HepG2 (cell line): Measurements from ENCODE around the gene PCED1B.

ENCODE experiments used
- BCL6 ChIP-seq: IDR thresholded peaks from 2 replicates; pipeline ENCODE4 v1.6.1; 2016; ENCODE audit warnings: missing genetic modification reagents, missing compliant biosample characterization
- KLF6 ChIP-seq: IDR thresholded peaks from 2 replicates; pipeline ENCODE4 v1.8.0; 2016; ENCODE audit warnings: missing biosample characterization, missing genetic modification reagents
- MYC ChIP-seq: sonication (generic); formaldehyde crosslinking; IDR thresholded peaks from 2 replicates; pipeline ENCODE4 v1.9.0; 2021; ENCODE audit warnings: missing genetic modification reagents, borderline replicate concordance
- POLR2AphosphoS2 ChIP-seq: IDR thresholded peaks from 2 replicates; pipeline ENCODE4 v1.6.1; 2011; ENCODE audit warnings: low read depth, low read length, improper control_type of control experiment
- POLR2AphosphoS5 ChIP-seq: IDR thresholded peaks from 2 replicates; pipeline ENCODE4 v1.6.1; 2012; ENCODE audit warnings: low read depth, low read length
- RAD21 ChIP-seq: fragments of 450-650 bp; formaldehyde crosslinking; IDR thresholded peaks from 2 replicates; pipeline ENCODE4 v1.5.0; 2020; ENCODE audit warnings: mild to moderate bottlenecking
- THYN1 ChIP-seq: sonication (generic); formaldehyde crosslinking; IDR thresholded peaks from 2 replicates; pipeline ENCODE4 v1.8.1; 2023; ENCODE audit warnings: low read depth, mild to moderate bottlenecking, moderate library complexity, missing genetic modification reagents, borderline replicate concordance
- ZBED4 ChIP-seq: sonication (generic); formaldehyde crosslinking; IDR thresholded peaks from 2 replicates; pipeline ENCODE4 v1.4.0; 2020; ENCODE audit warnings: missing genetic modification reagents, borderline replicate concordance
- ZFP36L1 ChIP-seq: sonication (generic); formaldehyde crosslinking; IDR thresholded peaks from 2 replicates; pipeline ENCODE4 v1.8.0; 2022; ENCODE audit warnings: mild to moderate bottlenecking, missing genetic modification reagents, moderate library complexity
- ZNF24 ChIP-seq: fragments of 450-650 bp; IDR thresholded peaks from 2 replicates; pipeline ENCODE4 v1.6.1; 2017; ENCODE audit warnings: antibody characterized with exemption, mild to moderate bottlenecking
- ZNF598 ChIP-seq: sonication (generic); formaldehyde crosslinking; IDR thresholded peaks from 2 replicates; pipeline ENCODE4 v1.5.1; 2020; ENCODE audit warnings: mild to moderate bottlenecking, missing genetic modification reagents, borderline replicate concordance
- TF ChIP-seq, protein P1 (sequence below): sonication (generic); formaldehyde crosslinking; IDR thresholded peaks from 2 replicates; pipeline ENCODE4 v1.4.0; 2020; ENCODE audit warnings: missing genetic modification reagents

- TF ChIP-seq ZNF598 (CRISPR knock-in tag) (no peak), ZFP36L1 (CRISPR knock-in tag) (no peak), KLF6 (CRISPR knock-in tag) (no peak), ZNF24 (no peak), ZBED4 (CRISPR knock-in tag) (no peak), MYC (no peak), RAD21 (CRISPR knock-in tag) (no peak), BCL6 (CRISPR knock-in tag) (no peak), POLR2AphosphoS5 (no peak), POLR2AphosphoS2 (no peak), THYN1 (no peak)
- TF ChIP-seq, protein P1, sequence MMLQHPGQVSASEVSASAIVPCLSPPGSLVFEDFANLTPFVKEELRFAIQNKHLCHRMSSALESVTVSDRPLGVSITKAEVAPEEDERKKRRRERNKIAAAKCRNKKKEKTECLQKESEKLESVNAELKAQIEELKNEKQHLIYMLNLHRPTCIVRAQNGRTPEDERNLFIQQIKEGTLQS (CRISPR knock-in tag) = no peak
Measured at GRCh38 chr12:47102406-47102805, 23.0 kb downstream of the PCED1B start.
